GM18870 (cell line): ENCODE results near the gene RFC3.
"Not testable (repeated sequence)": the region's sequence is repeated elsewhere in the genome, so short reads cannot be mapped to it uniquely, and the experiment has no call there.

Experiments used
- ATAC-seq: cut with Tn5 transposase; IDR thresholded peaks from one replicate; pipeline ENCODE4 v1.9.1; 2021; ENCODE audit warnings: moderate library complexity; ENCODE audit not compliant: unreplicated experiment

RFC3 gene

DNA sequence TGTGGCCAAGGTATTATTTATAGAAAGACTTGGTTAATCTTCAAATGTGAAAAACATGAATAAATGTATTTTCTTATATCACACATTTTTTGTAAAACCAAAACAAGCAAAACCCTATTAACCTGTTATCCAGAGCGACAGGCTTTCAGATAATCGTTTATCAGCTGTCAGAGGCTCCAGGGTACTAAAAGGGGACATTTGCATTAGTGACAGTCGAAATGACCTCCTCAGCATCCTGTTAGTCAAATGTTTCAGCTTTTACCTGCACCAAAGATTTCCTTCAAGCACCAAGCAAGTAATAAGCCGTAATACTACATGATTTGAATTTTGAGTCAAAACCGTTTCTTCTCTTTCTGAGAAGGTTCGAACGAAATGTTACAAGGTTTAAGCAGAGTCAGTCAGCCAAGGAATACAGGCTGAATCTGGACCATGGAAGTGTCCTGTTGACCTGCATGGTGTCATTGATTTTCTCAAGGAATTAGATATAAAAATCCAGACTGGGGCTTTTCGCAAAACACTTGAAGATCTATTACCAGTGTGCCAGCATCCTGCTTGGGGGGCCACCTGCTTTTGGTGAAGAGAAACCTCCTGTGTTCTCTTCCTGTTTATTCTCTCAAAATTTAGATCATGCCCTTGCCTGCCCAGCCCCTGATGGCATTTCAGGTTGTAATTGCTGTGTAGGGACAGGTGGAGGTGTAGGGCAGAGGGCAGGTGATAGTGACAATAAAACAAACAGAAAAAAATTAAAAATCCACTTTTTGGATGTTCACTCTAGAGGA is 11.3 kb upstream of the RFC3 start:
- ATAC-seq = no peak

DNA sequence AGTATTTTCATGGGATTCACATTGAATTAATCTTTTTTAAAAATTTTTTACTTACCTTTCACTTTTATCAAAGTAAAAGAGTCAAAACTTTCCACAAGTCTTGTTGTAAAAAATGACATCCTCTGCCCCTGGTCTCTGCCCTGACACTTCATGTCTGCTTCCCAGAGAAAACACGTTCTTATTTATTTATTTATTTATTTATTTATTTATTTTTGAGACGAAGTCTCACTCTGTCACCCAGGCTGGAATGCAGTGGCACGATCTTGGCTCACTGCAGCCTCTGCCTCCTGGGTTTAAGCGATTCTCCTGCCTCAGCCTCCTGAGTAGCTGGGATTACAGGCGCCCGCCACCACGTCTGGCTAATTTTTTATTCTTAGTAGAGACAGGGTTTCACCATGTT is 5.1 kb upstream of the RFC3 start:
- not testable (repeated sequence) for ATAC-seq

DNA sequence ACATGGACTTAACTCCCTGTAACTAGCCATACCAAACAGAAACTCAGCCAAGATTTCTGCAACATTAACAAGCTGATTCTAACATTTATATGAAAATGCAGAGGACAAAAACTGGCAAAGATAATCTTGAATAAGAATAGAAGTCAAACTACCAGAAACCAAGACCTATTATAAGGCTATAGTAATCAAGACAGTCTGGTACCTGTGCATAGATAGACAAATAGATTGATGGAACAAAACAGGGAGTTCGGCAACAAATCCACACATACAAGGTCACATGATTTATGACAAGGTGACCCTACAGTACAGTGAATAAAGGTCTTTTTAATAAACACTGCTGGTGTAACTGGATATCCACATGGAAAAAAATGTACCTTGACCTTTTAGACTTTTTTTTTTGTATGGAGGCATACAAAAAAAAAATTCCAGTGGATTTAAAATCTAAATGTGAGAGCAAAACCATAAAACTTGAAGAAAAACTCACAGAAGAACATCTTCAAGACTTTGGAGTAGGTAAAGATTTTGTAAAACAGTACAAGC is 2.9 kb upstream of the RFC3 start:
- ATAC-seq = no peak

DNA sequence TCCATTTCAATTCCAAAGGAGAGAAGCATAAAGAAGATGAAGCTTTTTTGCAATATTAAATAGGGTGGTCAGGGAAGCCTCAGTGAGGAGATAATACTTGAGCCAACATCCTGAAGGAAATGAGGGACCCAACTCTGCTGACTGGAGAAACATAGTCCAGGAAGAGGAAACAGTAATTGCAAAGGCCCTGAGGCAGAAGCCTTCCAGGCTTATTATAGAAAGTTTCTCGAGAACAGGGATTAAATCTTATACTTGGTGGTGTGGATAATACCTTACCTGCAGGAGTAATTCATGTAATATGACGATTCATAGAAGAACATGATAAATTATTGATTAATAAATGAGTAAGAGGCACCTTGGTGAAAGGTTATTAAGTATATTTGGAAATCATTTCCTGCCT is 1.0 kb upstream of the RFC3 start:
- ATAC-seq = no peak

DNA sequence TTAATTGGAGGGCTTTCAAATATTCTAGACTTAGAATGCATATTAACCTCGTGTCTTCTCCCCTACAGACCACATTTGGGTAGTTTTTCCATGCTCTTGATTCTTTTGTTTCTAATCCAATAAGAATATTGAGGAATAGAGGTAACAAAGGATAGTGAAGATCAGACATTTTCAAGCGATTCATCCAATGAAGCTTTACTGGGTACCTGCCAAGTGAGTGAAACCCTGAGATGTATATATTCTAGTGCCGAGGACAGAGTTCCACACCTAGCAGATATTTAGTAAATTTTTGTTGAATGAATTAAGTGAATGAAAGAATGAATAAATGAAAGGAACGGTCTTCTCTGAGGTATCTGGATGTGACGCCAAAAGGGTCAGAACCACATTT is 442 bp upstream of the RFC3 start:
- ATAC-seq = no peak

DNA sequence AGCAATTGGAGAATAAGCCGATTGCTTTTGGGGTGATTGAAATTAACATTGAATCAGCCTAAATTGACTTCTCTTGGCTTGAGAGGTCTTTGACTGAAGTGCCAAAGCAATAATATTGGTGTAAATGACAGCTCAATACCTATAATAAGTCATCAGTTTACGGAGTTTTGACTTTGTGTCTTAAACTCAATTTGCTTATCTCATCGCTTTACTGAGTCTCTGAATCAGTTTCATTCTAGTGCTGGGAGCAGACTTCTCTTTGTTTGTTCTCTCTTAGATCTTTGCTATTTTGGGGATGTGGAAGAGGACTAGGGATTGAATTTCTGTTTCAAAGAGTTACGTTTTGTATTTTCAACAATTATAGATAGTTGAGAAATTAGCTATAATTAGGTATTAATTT is 7.1 kb downstream of the RFC3 start:
- no peak for ATAC-seq

DNA sequence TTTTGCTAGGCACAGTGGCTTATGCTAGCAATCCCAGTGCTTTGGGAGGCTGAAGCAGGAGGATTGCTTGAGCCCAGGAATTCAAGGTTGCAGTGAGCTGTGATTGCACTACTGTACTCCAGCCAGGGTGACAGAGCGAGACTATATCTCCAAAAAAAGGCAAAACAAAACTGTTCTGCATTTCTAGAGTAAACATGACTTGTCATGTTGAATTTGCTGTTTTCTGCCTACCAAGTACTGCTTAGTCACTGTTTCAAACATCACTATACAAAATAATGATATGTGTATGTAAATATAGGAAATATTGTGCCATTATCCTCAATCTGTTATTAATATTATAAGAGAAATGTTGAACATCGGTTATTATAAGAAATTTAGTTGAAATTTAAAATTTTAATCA is 9.2 kb downstream of the RFC3 start:
- no peak for ATAC-seq

DNA sequence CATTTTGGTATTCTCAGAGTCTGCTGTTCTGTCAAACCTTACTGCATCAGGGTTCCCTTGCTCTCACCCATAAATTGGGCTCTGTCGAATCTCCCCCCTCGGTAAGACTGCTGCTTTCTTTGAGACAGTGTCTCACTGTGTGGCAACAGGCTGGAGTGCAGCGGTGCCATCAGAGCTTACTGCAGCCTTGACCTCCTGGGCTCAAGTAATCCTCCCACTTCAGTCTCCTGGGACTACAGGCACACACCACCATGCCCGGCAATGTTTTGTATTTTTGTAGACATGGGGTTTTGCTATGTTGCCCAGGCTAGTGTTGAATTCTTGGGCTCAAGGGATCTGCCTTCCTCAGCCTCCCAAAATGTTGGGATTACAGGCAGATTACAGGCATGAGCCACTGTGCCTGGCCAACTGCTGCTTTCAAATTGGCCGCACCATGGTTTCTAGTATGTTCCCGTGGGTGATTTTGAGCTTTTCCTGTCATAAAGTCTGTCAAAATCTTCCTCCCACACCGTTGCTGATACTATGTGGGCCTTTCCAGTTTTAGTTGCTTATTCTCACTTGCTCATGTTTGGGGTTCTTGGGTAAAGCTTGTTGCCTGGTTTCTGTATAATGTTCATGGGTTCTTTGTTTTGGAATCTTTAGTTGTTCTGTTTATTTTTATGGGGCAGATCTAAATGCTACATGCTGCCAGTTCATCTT is 10.6 kb downstream of the RFC3 start:
- no peak for ATAC-seq

DNA sequence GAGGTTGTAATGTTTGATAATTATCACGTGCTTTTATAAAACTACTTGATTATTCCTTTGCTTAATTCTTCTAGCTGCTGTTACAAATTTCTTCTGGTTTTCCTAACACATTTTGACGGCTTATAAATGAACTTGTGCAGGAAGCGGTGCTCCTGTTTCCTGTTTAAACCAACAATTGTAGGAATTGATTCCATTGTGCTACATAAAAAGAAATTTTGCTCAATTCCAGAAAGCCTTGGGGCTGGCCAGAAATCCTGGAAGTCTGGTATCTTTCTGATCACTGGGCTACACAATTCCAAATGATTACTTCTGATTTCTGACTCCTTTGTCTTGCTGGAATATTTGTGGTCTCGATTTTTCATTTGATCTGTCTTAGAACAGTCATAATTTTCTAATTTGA is 14.9 kb downstream of the RFC3 start:
- no peak for ATAC-seq

DNA sequence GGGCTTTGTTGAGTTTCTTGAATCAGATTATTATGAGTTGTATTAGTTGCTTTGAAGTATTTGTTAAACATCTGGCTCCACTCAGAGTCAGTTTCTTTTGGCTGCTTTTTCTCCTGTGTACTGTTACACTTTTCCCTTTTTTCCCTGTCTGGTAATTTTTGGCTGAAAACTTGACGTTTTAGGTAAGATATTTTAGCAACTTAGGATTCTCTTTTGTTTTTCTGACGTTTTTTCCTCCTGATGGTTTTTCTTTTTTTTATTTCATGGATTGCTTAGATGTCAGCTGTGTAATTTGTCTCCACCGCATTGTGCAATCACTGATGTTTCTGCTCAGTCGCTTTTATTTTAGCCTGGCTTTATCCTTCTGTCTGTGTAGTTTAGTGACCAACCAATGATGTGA is 20.7 kb downstream of the RFC3 start:
- ATAC-seq = no peak

DNA sequence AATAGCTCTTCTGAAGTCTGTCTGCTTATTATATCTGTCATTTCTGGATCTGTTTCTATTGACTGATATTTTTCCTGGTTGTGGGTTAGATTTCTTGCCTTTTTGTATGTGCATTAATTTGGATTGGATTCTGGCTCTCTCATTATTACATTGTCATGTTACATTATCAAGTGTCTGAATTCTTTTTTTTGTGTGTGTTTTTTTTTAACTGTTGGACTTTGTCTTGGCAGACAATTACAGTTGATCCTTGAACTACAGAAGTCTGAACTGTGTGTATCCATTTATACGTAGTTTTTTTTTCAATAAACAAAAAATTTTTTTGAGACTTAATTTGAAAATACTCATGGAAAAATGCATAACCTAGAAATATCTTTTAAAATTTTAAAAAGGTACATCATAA is 22.5 kb downstream of the RFC3 start:
- ATAC-seq = no peak

DNA sequence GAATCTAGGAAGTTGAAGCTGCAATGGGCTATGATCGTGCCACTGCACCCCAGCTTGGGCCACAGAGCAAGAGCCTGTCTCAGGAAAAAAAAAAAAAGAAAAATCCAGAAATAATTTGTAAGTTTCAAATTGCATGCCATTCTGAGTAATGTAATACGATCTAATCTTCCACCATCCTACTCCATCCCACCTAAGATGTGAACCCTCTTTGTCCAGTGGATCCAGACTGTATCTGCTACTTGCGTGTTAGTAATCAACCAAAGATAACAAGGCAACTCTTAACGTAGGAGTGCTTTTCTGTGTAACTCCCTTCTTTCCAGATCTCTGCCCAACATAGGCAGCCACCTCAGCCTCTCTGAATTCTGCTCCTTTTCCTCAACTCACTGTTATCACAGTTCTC is 24.3 kb downstream of the RFC3 start:
- ATAC-seq = no peak

DNA sequence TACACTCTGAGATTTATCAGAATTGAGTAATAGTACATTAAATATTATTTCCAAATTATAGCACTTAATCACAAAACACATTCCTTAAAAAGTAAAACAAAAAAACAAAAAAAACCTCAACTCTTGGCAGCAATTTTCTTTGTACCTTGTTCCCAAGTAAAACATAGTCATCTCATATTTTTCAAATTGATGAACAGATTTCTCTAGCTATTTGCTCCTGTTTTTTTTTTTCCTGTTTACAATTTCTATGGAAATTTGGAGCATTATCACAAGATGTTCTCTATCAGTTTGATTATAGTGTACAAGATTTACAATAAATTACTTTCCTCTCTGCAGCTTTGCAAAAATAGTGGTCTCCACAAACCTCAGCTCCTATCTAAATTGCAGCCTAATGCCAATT is 25.0 kb downstream of the RFC3 start:
- ATAC-seq = no peak

DNA sequence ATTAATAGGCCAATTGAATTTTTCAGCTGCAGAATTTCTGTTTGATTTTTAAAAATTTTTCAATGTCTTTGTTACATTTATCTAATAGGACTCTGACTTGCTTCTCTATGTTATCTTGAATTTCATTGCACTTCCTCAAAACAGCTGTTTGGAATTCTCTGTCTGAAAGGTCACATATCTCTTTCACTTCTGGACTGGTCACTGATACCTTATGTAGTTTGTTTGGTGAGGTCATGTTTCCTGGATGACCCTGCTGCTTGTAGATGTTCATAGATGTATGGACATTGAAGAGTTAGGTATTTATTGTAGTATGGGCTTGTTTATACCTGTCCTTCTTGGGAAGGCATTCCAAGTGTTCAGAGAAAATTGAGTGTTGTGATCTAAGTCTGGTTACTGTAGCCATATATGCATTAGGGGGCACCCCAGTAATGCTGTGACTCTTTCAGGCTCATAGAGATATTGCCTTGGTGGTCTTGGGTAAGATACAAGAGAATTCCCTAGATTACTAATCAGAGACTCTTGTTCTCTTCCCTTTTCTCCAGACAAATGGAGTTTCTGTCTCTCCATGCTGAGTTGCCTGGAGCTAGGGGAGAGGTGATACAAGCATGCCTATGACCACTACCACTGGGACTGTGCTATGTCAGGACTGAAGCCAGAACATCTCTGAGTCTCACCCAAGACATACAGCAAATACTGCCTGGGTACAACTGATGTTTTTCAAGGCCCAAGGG is 27.8 kb downstream of the RFC3 start:
- no peak for ATAC-seq

DNA sequence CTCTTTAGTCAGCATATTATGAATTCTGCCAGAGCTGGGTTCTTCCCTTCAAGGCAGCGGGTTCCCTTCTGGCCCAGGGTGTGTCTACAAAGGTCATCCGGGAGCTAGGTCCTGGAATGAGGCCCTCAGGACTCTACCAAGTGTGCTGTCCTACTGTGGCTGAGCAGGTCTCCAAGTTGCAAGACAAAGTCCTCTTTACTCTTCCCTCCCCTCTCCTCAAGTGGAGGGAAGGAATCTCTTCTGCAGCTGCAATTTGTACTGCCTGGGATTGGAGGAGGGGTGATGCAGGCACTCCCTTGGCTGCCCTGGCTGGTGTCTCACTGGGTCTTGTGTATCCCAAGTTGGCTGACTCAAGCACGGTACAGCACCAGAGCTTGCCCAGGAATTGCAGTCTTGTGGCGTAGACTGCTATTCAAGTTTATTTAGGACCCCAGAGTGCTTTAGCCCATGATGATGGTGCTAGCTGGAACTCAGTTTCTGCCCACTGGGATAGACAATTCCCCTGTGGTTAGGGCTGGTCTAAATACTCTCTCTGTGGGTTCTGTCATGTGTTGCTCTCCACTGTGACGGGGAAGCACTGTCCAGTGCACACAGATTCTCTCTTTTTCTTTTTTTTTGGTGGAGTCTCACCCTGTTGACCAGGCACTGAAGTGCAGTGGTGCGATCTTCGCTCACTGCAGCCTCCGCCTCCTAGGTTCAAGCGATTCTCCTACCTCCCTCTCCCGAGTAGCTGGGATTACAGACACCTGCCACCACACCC is 28.5 kb downstream of the RFC3 start:
- no peak for ATAC-seq

DNA sequence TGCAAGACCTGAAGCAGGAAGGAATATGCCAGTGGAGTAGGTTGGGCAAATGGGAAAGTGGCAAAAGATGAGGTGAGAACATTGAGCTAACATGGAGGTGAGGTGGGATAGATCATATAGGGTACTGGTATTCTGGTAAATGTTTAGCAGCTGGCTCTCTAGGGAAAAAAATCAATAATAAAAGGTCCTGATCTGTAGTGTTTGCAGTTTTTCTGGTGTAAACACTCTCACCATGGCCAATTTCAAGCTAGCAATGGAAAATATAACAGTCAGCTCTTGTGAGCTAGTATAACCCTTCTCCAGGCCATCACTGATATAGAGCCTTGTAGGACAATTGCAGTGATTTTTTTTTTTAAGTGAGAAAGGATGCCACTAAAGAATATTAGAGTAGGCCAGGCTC is 31.3 kb downstream of the RFC3 start:
- no peak for ATAC-seq

DNA sequence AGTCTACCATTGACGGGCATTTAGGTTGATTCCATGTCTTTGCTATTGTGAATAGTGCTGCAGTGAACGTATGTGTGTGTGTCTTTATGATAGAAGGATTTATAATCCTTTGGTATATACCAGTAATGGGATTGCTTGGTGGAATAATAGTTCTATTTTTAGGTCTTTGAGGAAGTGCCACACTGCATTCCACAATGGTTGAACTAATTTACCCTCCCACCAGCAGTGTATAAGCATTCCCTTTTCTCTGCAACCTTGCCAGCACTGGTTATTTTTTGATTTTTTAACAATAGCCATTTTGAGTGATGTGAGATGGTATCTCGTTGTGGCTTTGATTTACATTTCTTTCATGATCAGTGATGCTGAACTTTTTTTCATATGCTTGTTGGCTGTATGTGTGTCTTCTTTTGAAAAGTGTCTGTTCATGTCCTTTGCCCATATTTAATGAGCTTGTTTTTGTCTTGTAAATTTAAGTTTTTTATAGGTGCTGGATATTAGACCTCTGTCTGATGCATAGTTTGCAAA is 37.5 kb downstream of the RFC3 start:
- ATAC-seq = no peak

DNA sequence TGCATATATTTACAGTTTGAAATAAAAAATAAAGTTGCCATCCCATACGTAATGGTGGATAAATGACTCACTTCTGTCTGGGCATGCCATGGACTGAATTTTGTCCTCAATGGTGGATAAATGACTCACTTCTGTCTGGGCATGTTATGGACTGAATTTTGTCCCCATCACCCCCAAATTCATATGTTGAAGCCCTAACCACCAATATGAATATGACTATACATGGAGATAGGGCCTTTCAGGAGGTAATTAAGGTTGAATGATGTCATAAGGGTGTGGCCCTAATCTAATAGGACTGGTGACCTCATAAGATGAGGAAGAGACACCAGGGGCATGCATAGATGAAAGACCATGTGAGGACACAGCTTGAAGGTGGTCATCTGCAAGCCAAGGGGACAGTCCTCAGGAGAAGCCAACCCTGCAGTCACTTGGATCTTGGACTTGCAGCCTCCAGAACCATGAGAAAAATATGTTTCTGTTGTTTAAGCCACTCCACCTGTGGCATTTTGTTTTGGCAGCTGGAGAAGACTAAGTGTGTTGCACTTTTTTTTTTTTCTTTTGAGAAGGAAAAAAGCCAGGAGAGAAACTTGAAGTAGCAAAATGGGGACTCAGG is 41.8 kb downstream of the RFC3 start:
- ATAC-seq = no peak

DNA sequence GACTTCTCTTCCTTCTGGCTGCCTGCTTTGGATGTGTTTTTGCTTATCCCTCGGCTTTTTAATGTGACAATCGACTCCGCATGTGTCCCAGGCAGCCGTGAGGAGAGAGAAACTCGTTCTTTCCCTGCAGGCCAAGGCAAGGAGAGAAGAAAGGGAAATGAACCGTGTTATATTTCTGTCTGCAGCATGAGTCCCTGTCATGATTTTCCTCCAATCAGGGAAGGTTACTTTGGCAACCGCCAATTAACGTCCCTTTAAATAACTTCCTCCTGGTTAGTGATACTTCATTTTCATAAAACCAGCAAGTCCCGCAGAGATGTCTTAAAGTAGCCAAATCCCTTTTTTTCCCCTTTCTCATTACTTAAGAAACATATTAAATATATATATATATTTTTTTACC is 42.6 kb downstream of the RFC3 start:
- ATAC-seq = no peak

DNA sequence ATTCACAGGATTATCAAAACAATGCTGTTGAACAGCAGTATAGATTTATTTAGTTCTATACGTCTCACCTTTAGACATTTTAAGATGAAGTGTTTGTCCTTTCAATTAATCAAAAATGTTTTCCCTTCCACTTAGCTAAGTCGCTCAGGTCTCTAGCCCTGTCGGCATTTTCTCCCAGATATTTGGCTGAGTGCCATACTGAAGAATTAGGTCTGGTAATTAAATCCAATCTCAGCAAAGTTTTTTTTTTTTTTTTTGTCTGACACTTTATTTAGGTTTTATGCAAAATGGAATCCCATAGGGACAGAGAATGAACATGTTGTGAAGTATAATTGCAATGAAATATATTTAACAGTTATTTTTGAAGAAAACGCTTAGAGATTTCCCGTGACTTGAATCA is 44.1 kb downstream of the RFC3 start:
- ATAC-seq = no peak
